Body of pancreas (tissue), 4 donors: ENCODE measurements around the gene ADAMTS15. TPM values are rescaled to one million over a fixed set of nuclear protein-coding genes. Genes with fewer than 3 reads are reported as not detected.

Experiments
- ATAC-seq: fragments of 150-250 bp; one replicate; pipeline ENCODE4 v1.9.1; 2016
- DNase-seq, 4 donors: peaks; one replicate each; pipeline ENCODE4 v3.0.0-alpha.2; 2019
- H3K27ac ChIP-seq, 4 donors: fragments of 200-600 bp; sonication (generic); 1 replicate in 3 of 4; 2 replicates in 1 of 4; pipeline versions ENCODE4 v1.5.1 to v1.6.1; 2016 to 2019; ENCODE audit warnings: mild to moderate bottlenecking in 1 of 4, mixed read lengths in 1 of 4, moderate library complexity in 1 of 4
- H3K27me3 ChIP-seq, 2 donors: fragments of 200-600 bp; sonication (generic); one replicate each; pipeline ENCODE4 v1.6.0; 2016; ENCODE audit warnings: mild to moderate bottlenecking in 1 of 2
- H3K36me3 ChIP-seq, 2 donors: fragments of 200-600 bp; sonication (generic); replicated peaks in 1 of 2; 2 replicates each; pipeline ENCODE4 v1.5.1; 2016; ENCODE audit warnings: low read depth in 2 of 2; ENCODE audit not compliant: insufficient read depth in 1 of 2
- H3K4me1 ChIP-seq: fragments of 200-600 bp; sonication (generic); one replicate; pipeline ENCODE4 v1.6.0; 2016
- H3K4me3 ChIP-seq, 2 donors: fragments of 200-600 bp; sonication (generic); 1 replicate in 1 of 2; 2 replicates in 1 of 2; pipeline ENCODE4 v1.5.1; 2016 to 2019
- H3K9me3 ChIP-seq, 3 donors: fragments of 200-600 bp; sonication (generic); 1 replicate in 2 of 3; 2 replicates in 1 of 3; pipeline ENCODE4 v1.5.1; 2016
- CTCF ChIP-seq, 7 experiments: fragments of 450-650 bp in 4 of 7; fragments of 200-600 bp in 3 of 7; sonication (generic) in 3 of 7; IDR thresholded peaks; one replicate each; pipeline ENCODE4 v1.5.1; 2016 to 2019; ENCODE audit warnings: antibody characterized with exemption in 7 of 7
- POLR2A ChIP-seq, 3 donors: fragments of 450-650 bp; IDR thresholded peaks; one replicate each; pipeline ENCODE4 v1.6.1; 2016; ENCODE audit warnings: antibody characterized with exemption in 3 of 3, mild to moderate bottlenecking in 2 of 3
- WGBS, 2 donors: methylation state at CpG; one replicate each; pipeline ENCODE4 v1.1.5; 2017; 5-methylcytosine and 5-hydroxymethylcytosine counted together
- intact Hi-C: fragments of 100-400 bp; cut with DNase I; formaldehyde crosslinking; loops from one replicate; pipeline ENCODE4 v1.15.1; 2023
- total RNA-seq, 2 donors: library from RNA; depleted of rRNA; stranded (reverse); fragments of >200 nt; gene quantifications; one replicate each; pipeline ENCODE4 v1.1.0, GENCODE V29; 2016

The ADAMTS15 gene
- total RNA-seq, 2 donors from 2014 or later: 0.52 to 5.3 TPM

GRCh38 chr11:130511765-130512164 lies 63.3 kb downstream of the ADAMTS15 start:
- 90 to 92% methylated on average over 2 of the region's 2 CpGs for WGBS, 2 donors
- no peak for ATAC-seq
- no peaks in the 10 kb centered on the region for H3K27me3 ChIP-seq

GRCh38 chr11:130512662-130513061 lies 64.2 kb downstream of the ADAMTS15 start:
- intact Hi-C loops: no loop called here
- no peak overlapping the region for H3K4me3 ChIP-seq
- H3K4me1 ChIP-seq: peaks cover 9% of the 10 kb centered on the region
- 86 to 94% methylated on average over 4 of the region's 4 CpGs for WGBS, 2 donors
- no peaks in the 10 kb centered on the region for H3K27me3 ChIP-seq
- no peak overlapping the region for H3K27ac ChIP-seq
- no peak for TF ChIP-seq CTCF (IDR thresholded peaks at IDR 0.05)
- no peak for TF ChIP-seq POLR2A (IDR thresholded peaks at IDR 0.05)
- no peaks in the 10 kb centered on the region for H3K9me3 ChIP-seq
- H3K36me3 ChIP-seq: no peaks in the 10 kb centered on the region
- ATAC-seq (no peak), DNase-seq (no peak)

More at GRCh38 chr11:130511765-130512164, 63.3 kb downstream of the ADAMTS15 start:
- peaks cover 9% of the 10 kb centered on the region for H3K4me1 ChIP-seq
- no peak overlapping the region for H3K4me3 ChIP-seq
- no peaks in the 10 kb centered on the region for H3K36me3 ChIP-seq
- H3K9me3 ChIP-seq: no peaks in the 10 kb centered on the region
- TF ChIP-seq CTCF (IDR thresholded peaks at IDR 0.05): no peak
- TF ChIP-seq POLR2A (IDR thresholded peaks at IDR 0.05): no peak
- intact Hi-C loops: no loop called here
- DNase-seq: no peak
- H3K27ac ChIP-seq: no peak overlapping the region

- ATAC-seq: no peak
- WGBS, 2 donors: 47 to 83% methylated on average over 2 to 4 of the region's 4 CpGs
- Histone ChIP-seq H3K4me3 (no peak overlapping the region), H3K36me3 (no peaks in the 10 kb centered on the region), H3K9me3 (no peaks in the 10 kb centered on the region), H3K4me1 (peaks cover 9% of the 10 kb centered on the region), H3K27me3 (no peaks in the 10 kb centered on the region), H3K27ac (no peak overlapping the region)
- no peak for DNase-seq
- intact Hi-C loops: no loop called here
- TF ChIP-seq CTCF (IDR thresholded peaks at IDR 0.05): no peak
- no peak for TF ChIP-seq POLR2A (IDR thresholded peaks at IDR 0.05)
These were observed 64.7 kb downstream of the ADAMTS15 start for GRCh38 chr11:130513132-130513531.

GRCh38 chr11:130514316-130514715 lies 65.9 kb downstream of the ADAMTS15 start:
- H3K36me3 ChIP-seq: no peaks in the 10 kb centered on the region
- ATAC-seq: no peak
- intact Hi-C loops: no loop called here
- no peak for DNase-seq
- TF ChIP-seq POLR2A (IDR thresholded peaks at IDR 0.05) (no peak), CTCF (IDR thresholded peaks at IDR 0.05) (no peak)
- H3K27ac ChIP-seq: no peak overlapping the region
- H3K9me3 ChIP-seq: no peaks in the 10 kb centered on the region
- peaks cover 9% of the 10 kb centered on the region for H3K4me1 ChIP-seq
- H3K27me3 ChIP-seq: no peaks in the 10 kb centered on the region
- H3K4me3 ChIP-seq: no peak overlapping the region

- TF ChIP-seq CTCF (IDR thresholded peaks at IDR 0.05) (no peak), POLR2A (IDR thresholded peaks at IDR 0.05) (no peak)
- DNase-seq: no peak
- no peak overlapping the region for H3K27ac ChIP-seq
- WGBS, 2 donors: 83% methylated on average over 5 to 6 of the region's 6 CpGs
- H3K9me3 ChIP-seq: no peaks in the 10 kb centered on the region
- H3K27me3 ChIP-seq: no peaks in the 10 kb centered on the region
- no peaks in the 10 kb centered on the region for H3K36me3 ChIP-seq
- intact Hi-C loops: no loop called here
- no peak for ATAC-seq
- no peak overlapping the region for H3K4me3 ChIP-seq
- H3K4me1 ChIP-seq: peaks cover 9% of the 10 kb centered on the region
These were observed 66.4 kb downstream of the ADAMTS15 start for GRCh38 chr11:130514851-130515250.
